LNCaP clone FGC (cell line): ENCODE data around the gene ZDHHC13.

Experiments used
- DNase-seq: peaks from one replicate; pipeline ENCODE4 v3.0.0-alpha.2; 2011; ENCODE audit warnings: low read depth
- H3K4me3 ChIP-seq: 2 replicates; pipeline ENCODE4 v1.5.1; 2011; ENCODE audit warnings: mild to moderate bottlenecking, low read depth, low read length, control low read depth
- TF ChIP-seq, protein P1 (sequence below): IDR thresholded peaks from 2 replicates; pipeline ENCODE4 v1.5.1; 2012; ENCODE audit warnings: mild to moderate bottlenecking; ENCODE audit not compliant: control insufficient read depth, insufficient read depth; ENCODE audit errors: extremely low read depth

ZDHHC13 gene

DNA sequence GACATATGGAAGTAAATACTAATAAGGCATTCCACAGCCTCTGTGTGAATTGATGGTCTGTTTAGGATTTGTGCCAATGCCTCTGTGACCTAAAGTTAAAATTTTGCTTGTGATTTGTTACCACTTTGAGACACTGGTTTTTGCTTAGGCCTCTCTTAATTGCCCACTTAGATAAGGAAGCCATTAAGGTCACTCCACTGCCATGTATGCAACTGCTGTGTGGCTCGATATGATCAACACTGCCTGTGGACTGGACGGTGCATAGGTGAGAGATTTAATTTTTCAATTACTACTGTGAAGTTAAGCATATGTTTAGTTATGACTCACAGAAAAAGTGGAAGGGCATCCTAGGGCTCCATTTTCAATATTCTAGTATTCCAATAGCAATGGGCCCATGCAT is 47.9 kb downstream of the ZDHHC13 start:
- H3K4me3 ChIP-seq, result no peak overlapping the region
- TF ChIP-seq, protein P1, sequence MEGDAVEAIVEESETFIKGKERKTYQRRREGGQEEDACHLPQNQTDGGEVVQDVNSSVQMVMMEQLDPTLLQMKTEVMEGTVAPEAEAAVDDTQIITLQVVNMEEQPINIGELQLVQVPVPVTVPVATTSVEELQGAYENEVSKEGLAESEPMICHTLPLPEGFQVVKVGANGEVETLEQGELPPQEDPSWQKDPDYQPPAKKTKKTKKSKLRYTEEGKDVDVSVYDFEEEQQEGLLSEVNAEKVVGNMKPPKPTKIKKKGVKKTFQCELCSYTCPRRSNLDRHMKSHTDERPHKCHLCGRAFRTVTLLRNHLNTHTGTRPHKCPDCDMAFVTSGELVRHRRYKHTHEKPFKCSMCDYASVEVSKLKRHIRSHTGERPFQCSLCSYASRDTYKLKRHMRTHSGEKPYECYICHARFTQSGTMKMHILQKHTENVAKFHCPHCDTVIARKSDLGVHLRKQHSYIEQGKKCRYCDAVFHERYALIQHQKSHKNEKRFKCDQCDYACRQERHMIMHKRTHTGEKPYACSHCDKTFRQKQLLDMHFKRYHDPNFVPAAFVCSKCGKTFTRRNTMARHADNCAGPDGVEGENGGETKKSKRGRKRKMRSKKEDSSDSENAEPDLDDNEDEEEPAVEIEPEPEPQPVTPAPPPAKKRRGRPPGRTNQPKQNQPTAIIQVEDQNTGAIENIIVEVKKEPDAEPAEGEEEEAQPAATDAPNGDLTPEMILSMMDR, result no peak
- DNase-seq, result no peak

DNA sequence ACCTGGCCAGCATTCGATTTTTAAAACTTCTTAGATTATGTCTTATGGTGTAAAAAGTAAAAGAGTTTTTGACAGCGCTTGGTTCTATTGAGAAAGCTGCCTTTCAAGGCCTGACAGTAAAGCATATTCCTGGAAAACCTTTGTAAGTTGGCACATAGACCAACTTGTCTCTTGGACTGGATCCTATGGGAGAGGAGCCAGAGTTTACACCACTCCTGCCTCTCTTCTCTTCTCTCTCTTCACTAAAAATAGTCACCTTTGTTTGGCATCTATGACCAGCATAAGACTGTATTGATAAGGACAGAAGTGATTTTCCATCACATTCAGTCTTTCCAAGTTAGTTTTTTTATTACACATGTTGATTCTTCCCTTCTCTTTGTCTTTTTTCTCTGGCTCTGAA is 51.1 kb downstream of the ZDHHC13 start:
- DNase-seq, result peak; percentile 18
- TF ChIP-seq, protein P1, result no peak
- H3K4me3 ChIP-seq, result no peak overlapping the region

DNA sequence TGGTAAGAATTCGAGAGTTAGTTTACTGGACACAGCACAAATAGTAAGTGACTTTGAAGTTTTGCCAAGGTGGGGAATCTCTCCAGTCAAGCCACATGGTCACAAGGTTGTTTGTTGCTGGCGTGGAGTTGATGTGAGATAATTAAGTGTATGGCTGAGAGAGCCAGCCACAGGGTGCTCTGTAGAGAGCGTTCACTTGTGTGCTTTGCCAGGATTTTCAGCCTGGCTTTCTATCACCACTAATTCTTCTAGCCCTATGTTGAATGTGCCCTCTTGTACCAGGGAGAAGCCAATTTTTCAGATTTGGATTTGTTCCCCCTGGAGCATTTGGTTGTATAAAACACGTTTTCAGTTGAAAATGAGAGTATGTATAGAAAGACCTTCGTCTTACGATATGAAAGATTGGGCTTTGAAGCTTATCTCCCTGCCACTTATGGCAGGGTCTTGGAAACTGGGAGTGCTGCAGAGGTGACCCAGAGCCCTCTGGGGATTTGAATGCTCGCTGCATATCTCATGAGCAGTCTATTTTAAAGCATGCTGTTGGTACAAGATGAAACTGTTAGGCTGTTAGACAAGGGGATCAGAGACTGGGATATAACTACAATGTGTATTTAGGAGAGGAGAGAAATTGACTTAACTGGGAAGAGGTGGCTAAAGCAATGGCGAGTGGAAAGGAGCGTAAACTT is 56.2 kb downstream of the ZDHHC13 start:
- TF ChIP-seq, protein P1, result no peak
- no peak for DNase-seq
- no peak overlapping the region for H3K4me3 ChIP-seq

DNA sequence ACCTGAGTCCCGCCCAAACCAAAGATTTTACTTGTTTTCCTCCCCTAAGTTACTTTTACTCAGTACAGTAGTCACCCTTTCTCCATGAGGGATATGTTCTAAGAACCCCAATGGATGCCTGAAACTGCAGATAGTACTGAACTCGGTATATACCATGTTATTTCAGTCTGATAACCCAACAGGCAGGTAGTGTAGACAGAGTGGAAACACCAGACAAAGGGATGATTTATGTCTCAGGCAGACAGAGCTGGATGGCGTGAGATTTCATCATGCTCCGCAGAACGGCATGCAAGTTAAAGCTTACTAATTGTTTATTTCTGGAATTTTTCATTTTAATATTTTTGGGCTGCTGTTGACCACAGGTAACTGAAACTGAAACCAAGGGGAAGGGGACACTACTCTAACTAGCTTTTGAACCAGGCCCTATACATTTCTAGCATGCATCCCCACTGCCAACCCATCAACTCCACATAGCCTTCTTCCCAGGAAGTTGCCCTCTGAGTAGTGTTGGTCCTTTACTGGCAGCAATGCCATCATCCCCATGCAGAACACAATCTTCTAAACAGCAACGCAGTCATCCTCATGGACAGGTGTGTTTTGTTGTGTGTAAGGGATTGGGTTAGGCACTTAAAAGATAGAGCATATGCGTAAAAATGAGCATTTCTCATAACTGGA is 57.1 kb downstream of the ZDHHC13 start:
- TF ChIP-seq, protein P1, result no peak
- no peak overlapping the region for H3K4me3 ChIP-seq
- no peak for DNase-seq

DNA sequence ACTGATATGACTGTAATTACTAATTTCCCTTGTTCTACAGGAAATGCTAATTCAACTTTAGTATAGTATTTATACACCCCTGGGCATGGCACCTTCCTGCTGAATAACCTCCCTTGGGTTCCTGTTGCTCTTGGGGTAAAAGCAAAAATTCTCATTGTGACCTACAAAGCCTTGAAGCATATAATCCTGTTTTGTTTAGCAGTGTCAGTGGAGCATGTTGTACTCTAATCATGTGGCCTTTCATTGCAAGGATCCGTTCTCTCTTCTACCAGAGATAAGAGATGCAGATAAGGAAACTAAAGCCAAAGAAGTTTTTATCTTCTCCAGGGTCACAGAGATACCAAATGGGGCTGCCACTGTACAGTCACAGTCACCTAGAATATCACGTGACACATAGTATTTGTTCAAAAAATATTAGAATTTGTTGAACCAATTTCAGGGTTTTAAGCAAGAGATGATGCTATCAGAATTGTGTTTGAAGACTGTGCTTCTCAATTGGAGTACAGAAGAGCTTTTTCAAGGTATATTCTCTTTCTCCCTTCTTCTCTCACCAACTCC is 59.7 kb downstream of the ZDHHC13 start:
- TF ChIP-seq, protein P1, result no peak
- no peak overlapping the region for H3K4me3 ChIP-seq
- no peak for DNase-seq

DNA sequence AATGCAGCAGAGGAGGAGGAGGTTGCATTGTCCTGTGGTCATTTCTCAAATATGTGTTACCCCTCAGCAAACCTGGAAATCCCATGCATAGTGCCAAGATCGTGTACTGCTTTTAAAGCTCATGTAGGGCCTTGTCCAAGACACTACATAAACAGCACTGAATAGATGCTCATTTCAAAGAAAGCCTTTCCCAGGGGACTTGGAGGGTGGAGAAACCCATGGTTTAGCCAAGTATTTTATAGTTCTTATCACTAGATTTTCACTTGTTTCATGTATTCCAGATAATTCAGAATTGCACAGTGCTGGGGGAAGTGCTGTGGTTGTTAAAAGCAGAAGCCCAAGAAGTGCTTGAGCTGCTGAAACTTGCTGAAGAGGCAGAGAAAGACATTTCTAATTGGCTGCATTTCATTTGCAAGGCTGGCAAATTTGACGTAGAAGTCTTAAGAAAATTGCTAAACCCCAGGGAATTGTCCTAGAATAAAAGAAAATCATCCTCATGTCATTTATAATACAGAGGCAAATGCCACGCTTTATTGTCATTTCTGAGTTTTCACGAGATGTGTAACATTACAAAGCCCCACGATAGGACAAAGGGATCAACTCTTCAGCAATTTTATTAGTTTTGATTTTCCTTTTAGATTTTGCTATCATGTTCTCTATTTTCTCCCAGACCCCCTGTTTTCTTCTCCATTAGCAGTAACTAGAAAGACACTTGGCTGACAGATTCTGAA is 64.7 kb downstream of the ZDHHC13 start:
- TF ChIP-seq, protein P1, result no peak
- H3K4me3 ChIP-seq, result no peak overlapping the region
- no peak for DNase-seq
